NCI-H2081 treated with DMSO at 0.1 percent for 48 hours (cell line): Measurements from ENCODE around the gene EXOSC10.
"Not testable (repeated sequence)": the region's sequence is repeated elsewhere in the genome, so short reads cannot be mapped to it uniquely, and the experiment has no call there.

ENCODE experiments used
- DNase-seq: peaks from one replicate; lab custom pipeline; 2025; lab: John Stamatoyannopoulos, UW

The EXOSC10 gene

DNA sequence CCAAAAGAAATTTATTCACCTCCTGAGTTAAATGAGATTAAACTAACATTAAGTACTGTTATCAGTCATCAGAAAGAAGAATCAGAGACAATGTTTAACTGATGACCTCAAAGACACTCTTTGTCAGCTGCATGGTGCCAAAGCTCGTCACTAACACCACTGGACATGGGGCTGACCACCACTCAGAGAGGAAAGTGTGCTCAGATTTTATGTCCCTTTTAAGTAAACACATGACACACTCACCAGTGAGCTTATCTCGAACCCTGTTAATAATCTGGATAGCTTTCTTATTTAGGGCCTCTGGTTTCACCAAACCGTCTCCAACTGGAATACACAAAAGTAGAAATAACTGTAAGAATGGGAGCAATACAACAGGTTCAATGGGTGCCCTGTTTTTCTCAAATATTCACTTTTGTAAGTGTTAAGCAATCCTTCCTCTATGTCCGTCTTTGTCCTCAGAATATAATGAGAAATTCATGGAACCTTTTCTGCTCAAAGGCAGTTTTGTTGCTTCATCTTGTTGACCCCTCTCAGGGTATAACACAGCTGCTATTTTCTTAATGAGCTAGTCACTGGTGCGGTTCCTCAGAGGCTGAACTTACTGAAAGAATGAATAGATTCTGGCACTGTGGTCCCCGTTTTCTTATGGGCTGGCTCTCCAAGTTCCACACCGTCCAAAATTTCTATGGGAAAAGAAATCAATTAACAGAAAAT, 9.5 kb upstream of the EXOSC10 start:
- no peak for DNase-seq

DNA sequence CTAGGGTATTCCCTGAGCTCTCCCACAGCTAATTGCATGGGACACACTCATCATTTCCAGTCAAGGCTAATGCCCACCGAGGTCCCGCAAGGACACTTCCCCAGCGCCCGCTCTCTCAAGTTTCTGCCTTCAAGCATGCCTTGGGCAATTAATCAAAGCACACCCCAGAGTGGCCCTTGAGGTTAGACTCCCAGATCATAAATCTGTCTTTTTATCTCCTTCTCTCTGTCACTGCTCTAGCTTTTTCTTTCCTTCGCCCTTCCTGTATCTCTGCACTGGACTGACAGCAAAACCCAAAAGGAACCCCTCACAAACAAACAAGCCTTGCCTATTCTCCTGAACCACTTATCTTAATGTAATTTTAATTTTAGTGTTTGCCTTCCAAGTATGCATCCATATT, 7.9 kb upstream of the EXOSC10 start:
- no peak for DNase-seq

DNA sequence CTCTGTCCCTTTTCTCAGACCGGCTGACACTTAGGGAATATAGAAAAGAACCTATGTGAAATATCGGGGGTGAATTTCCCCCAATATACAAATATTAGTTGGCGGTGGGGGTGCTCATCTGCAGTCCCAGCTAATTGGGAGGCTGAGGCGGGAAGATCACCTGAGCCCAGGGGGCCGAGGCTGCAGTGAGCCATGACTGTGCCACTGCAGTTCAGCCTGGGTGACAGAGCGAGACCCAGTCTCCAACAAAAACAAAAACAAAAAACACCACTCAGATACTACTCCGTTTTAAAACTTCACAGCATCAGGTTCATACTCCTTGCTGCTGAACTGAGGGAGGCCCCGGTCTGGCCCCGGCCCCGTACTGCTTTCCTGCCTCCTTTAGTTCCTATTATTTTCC, 5.9 kb upstream of the EXOSC10 start:
- DNase-seq, result no peak

DNA sequence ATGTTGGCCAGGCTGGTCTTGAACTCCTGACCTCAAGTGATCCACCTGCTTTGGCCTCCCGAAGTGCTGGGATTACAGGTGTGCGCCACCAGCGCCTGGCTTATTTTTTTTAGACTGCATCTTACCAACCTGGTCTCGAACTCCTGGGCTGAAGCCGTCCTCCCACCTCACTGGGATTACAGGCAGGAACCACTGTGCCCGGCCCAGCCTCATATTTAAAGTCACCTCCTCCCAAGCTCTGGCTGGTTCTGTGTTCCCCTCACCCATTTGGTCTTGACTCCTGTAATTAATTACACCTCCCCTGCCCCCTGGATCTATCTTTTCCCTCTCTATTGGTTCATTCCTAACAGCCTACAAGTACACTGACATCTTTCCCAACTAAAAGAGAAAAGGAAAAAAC, 1.7 kb upstream of the EXOSC10 start:
- no peak for DNase-seq

DNA sequence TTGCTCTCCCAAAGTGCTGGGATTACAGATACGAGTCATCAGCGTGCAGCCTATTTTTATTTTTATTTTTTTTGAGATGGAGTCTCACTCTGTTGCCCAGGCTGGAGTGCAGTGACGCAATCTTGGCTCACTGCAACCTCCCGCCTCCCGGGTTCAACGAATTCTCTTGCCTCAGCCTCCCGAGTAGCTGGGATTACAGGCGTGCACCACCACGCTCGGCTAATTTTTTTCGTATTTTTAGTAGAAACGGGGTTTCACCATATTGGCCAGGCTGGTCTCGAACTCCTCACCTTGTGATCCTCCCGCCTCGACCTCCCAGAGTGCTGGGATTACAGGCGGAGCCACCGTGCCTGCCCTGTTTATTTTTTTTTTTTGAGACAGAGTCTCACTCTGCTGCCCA, 1.1 kb upstream of the EXOSC10 start:
- DNase-seq, result not testable (repeated sequence)

DNA sequence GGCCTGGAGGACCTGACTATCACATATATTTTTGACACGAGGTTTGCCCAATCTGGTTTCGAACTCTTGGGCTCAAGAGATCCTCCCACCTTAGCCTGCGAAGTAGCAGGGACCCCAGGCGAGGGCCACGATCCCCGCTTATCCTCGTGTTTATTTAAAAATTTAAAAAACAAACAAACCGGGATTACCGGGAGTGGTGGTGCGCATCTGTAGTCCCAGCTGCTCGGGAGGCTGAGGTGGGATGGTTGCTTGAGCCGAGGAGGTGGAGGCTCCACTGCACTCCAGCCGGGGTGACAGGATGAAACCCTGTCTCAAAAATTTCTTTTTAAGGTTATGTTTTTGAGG, 452 bp upstream of the EXOSC10 start:
- no peak for DNase-seq

DNA sequence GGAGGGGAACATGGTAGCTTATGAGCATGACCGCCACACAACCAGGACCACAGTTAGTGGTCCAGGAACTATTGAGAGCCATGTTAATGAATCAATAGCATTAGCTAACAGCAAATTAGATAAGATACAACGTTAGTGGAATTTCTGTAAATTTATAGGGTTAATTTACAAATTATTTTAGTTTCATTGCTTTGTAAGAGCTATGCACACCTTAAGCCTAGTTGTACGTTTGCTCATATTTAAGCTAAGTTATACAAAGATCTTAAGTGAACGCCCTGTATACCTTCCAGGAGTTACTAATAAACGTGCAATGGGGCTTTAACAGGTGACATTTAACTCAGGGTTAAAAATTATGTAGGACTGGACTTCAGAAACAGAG, 749 bp downstream of the EXOSC10 start:
- no peak for DNase-seq

DNA sequence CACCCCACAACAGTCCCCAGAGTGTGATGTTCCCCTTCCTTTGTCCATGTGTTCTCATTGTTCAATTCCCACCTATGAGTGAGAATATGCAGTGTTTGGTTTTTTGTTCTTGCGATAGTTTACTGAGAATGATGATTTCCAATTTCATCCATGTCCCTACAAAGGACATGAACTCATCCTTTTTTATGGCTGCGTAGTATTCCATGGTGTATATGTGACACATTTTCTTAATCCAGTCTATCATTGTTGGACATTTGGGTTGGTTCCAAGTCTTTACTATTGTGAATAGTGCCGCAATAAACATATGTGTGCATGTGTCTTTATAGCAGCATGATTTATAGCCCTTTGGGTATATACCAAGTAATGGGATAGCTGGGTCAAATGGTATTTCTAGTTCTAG, 15.9 kb downstream of the EXOSC10 start:
- not testable (repeated sequence) for DNase-seq

DNA sequence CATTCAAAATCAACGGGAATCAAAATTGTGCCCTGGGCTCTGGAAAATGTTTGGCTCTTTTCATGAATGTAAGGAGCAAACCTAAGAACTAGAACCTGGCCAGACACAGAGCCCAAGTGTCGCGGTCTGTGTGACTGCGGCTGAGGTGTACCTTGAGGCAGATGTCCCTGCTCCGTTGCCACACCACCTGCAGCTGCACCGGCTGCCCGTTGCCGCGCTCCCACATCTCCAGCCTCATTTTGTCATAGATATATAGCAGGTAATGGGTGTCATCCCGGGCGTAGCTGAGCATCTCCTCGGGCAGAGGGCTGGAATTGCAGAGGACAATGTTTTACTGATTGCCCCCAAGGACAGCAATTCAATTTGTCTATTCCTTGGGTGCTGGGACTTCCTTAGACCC, 18.7 kb downstream of the EXOSC10 start:
- DNase-seq, result no peak

DNA sequence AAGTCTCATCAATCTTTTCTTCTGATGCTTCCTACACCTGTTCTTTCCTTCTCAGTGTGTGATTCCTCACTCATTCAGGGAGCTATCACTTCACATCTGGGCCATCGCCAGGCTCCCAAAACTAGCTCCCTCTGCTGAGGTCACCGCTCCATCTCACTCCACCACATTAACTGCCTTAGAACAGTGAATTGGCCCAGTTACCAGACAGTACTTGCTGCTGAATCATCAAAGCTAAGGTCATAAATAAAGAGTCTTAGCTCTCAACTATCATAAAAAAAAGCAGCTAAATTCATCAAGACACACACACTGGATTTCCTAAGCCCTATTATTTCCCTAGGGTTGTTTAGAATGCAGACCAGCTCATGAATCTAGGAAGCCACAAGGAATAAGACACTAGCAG, 21.0 kb downstream of the EXOSC10 start:
- DNase-seq, result no peak

DNA sequence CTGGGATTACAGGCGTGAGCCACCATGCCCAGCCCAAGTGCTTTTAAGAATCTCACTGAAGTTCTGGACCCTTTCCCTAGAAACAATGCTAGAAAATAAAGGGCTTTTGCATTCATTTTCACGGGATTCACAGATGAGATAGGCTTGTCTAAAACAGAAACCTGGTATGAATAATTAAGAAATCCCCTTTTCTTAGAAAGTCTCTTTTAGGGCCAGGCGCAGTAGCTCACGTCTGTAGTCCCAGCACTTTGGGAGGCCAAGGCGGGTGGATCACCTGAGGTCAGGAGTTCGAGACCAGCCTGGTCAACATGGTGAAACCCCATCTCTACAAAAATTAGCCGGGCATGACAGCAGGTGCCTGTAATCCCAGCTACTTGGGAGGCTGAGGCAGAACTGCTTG, 26.3 kb downstream of the EXOSC10 start:
- DNase-seq, result not testable (repeated sequence)

DNA sequence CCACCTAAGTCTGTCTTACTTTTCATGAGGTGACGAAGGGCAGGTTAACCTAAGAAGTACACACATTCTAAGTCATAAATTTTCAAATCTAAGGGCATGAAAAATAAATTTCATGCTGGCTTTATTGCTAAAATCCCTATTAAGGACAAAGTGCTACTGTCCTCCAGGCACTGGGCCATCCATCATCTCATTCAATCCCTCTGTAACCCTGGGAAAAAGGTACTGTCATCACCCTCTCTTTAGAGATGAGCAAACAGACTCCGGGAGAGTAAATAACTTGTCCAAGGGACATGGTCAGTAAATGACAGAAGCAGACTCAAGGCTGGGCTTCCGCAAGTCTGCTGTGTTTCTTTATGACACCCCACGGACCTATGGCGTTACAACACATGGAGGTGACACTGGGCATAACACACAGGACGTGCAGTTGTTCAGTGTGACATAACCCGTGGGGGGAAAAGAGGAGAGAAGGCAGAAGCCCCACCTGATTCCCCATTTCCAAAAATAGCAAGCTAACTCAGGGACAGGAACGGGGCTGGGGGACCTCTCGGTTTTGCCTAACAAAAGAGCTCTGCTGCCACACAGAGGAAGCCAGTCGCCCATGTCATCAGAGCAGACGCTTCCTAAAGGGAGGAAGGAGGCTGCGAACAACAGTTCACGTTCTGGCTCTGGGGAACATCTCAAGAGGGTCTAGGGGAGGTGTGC, 27.3 kb downstream of the EXOSC10 start:
- peak; percentile 66 for DNase-seq

DNA sequence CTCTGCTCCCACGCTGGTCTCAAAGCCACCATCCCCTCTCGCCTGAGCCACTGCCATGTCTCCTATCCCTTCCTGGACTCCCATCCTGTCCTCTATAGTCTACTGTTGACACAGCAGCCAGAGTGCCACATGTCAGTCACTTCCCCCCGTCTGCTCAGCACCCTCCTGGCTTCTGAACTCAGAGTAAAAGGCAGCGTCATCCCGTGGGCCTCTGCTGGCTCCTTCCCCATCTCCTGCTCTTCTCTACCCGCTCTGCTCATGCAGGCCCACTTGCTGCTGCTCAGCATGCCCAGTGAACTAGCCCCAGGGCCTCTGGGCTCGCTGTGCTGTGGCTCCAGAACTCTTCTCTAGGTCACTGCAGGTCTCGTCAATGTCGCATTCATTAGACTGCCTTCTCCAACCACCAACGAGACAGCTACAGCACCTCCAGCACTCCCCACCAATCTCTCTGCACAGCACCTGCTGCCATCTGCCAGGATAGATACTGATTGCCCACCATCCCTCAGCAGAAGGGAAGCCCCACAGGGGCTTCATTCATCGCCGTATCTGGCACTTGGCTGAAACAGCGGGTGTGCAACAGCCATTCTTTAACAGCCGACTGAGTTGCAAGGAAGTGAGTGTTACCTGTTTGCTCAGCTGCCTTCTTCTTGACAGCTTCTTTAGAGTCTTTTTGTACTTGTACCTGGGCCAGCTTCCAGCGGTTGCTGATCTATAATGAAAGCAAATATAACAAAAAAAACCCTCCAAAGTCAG, 28.0 kb downstream of the EXOSC10 start:
- DNase-seq, result peak; percentile 68

DNA sequence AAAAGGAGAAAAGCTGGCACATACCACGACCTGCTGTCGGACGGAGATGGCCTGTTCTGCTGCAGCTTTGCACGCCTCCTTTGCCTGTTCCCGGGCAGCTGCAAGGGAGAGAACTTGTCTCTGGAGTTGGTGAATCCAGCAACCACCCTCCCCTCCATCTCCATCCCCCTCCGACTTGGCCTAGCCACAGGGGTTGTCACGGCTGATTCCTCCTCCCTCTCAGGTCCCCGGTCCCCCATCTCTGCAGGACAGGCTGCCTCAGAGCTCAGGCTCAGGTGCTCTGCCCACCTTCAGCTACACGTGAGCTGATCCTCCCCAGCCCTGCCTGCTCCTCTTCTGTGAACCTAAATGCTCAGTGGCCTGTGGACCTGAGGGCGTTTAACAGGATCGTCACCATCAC, 28.8 kb downstream of the EXOSC10 start:
- no peak for DNase-seq

DNA sequence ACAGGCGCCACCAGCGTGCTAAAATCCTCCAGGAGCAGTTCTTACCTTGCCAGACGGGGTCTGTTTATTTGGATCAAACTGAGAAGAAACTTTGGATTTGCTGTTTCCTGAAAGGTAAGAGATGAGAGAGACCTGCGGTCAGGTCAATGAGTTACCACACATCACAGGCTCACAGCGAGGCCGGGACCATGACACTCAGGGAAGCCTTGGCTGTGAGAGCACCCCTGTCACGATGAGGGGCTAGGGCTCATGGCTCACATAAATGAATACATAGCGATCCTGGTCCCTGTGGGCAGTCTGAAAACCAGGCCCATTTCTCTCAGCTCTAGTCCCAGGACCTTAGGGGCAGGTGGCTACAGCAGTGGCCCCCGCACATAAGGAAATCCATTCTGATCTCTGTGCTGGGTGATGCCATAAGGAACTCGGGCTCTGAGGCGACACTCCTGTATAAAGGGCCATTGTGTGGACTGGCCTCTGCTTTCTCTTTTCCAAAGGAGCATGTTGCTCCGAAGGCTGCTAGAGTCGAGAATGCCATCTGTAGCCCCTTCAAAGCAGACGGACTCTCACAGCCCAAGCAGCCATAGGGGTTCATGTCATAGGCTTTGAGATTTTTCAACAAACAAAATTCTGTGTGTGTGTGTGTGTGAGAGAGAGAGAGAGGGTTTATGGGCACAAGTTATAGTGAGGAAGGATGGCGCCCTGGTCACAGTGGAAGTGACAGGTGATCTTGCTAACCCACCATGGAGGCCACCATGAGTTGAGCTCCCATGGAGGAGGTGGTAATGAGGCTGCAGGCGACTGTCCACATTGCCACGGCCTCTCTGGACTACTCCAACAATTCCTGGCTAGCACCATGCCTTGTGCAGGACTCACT, 30.8 kb downstream of the EXOSC10 start:
- DNase-seq, result no peak

DNA sequence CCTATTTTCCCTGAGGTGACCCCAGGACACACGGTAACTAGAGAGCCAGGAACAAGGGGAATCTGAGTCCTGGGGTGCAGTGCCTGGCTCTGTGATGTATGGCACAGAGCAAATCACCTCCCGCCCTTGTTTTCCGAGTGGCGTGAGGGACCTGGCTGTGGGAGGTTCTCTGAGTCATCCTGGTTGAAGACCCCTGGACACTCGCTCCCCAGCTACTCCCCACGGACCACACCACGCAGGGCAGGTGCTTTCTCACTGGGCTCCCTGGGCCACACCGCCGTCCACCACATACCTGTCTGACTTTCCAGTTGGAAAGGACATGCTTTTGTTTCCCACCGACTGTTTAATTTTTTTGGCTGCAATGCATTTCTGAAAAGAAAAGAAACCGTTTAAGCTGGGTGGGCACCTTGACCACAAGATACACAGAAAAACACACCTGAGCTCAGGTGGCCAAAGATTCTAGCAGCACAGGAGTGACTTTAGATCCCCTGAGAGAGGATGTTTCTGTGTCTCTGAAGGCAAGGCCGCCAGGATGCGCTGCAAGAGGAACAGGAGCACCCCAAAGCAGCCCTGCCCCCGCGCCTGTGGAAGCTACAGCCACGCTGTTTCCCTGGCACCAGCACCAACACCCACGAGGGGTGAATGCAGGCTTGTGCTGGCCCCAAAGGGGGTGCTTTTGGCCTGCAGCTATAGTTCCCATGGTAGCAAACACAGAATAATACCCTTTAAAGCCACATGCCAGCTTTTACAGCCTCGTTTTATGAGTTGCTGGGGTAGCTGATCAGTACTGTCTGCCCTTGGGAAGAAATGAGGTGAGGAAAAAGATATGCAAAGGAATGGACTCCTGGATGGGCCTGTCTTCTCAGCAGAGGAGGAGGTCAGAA, 31.7 kb downstream of the EXOSC10 start:
- no peak for DNase-seq

DNA sequence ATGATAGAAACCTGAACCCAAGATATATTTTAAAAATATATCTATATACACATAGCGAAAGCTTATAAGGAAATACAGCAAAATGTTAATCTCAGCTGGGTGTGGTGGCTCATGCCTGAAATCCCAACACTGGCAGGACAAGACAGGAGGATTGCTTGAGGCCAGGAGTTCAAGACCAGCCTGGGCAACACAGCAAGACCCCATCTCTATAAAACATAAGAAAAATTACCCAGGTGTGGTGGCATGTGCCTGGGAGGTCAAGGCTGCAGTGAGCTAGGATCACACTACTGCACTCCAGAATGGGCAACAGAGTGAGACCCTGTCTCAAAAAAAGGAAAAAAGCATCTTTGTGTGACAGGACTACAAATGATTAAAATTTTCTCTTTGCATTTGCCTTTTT, 33.9 kb downstream of the EXOSC10 start:
- DNase-seq, result no peak

DNA sequence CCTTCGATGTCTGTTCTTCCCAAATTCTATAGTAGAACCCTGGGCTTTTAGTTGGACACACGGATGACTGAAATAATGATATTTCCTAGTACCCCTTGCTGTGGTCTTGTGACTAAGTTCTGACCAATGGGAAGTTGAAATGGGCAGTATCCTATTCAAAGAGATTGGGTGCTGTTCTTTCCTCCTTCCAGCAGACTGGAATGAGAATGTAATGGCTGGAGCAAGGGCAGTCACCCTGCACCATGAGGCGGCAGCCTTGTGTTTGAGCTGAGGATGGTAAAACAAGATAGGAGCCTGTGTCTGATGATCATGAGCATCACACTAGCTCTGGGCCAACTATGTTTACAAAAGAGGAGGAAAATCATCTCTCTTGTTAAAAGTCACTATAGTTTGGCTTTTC, 34.7 kb downstream of the EXOSC10 start:
- no peak for DNase-seq

DNA sequence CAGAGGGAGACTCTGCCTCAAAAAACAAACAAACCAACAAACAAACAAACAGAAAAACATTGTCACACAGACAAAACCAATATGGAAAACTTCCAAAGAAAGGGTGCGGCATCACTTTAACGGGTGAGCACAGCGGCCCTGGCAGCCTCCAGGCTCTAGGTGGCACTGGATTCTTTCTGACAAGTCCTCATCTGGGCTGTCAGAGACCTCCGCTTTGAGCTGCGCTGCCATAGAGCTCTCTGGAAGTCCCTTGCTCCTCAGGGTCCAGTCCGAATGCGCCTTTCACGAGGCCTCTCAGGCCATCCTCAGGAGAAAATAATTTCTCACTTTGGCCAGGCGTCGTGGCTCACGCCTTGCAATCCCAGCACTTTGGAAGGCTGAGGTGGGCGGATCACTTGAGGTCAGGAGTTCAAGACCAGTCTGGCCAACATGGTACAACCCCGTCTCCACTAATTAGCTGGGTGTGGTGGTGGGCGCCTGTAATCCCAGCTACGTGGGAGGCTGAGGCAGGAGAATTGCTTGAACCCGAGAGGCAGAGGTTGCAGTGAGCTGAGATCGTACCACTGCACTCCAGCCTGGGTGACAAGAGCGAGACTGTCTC, 35.6 kb downstream of the EXOSC10 start:
- not testable (repeated sequence) for DNase-seq

DNA sequence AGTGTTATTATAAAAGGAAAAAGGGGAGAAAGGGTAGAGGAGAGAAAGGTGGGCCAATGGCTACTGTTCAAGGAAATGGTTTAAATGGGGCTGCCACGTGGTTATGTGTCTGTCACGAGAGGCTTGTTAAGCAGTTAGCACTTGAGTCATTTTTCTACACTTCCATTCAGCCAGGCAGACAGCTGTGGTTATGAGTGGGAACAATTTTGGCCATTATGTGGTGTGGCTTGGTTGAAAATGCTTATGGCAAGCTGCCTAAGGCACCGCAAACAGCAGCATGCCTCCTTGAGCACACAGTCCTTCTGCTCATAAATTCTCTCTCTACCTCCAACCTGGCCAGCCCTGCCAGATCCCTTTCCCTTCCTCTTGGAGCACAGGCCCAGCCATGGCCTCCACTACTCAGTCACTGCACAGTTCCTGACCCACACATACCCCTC, 36.7 kb downstream of the EXOSC10 start:
- no peak for DNase-seq
